SU-DHL-6 (cell line): ENCODE data around the gene SNX1.

Experiments
- H2AFZ ChIP-seq: fragments of 200-600 bp; sonication (generic); 2 replicates; pipeline ENCODE4 v1.6.1; 2014; ENCODE audit warnings: low read depth, mild to moderate bottlenecking, moderate library complexity, mixed read lengths, antibody characterized with exemption, low read length; ENCODE audit not compliant: severe bottlenecking
- H3F3A ChIP-seq: fragments of 200-600 bp; shearing (Covaris generic); 2 replicates; pipeline ENCODE4 v1.6.0; 2016; ENCODE audit warnings: antibody characterized with exemption, mild to moderate bottlenecking; ENCODE audit not compliant: insufficient read depth
- H3K27ac ChIP-seq: fragments of 200-600 bp; sonication (generic); 2 replicates; pipeline ENCODE4 v1.5.1; 2016; ENCODE audit warnings: low read depth, mild to moderate bottlenecking, low read length, moderate library complexity, mixed read lengths
- H3K27me3 ChIP-seq: fragments of 200-600 bp; sonication (generic), shearing (Covaris generic); 2 replicates; pipeline ENCODE4 v1.6.0; 2014; ENCODE audit warnings: mild to moderate bottlenecking, low read length
- H3K36me3 ChIP-seq: fragments of 200-600 bp; sonication (generic); 2 replicates; pipeline ENCODE4 v1.6.1; 2014; ENCODE audit warnings: mild to moderate bottlenecking, low read length, mixed read lengths
- H3K4me2 ChIP-seq: fragments of 300-600, 200-600 bp; shearing (Covaris generic), sonication (generic); 2 replicates; pipeline ENCODE4 v1.6.0; 2014; ENCODE audit warnings: low read length, low read depth, mild to moderate bottlenecking; ENCODE audit not compliant: poor library complexity, severe bottlenecking
- H3K4me3 ChIP-seq: fragments of 200-600 bp; sonication (generic); 2 replicates; pipeline ENCODE4 v1.5.1; 2014; ENCODE audit warnings: antibody characterized with exemption, low read length, mild to moderate bottlenecking, mixed read lengths; ENCODE audit not compliant: insufficient read depth, poor library complexity, severe bottlenecking
- H3K79me2 ChIP-seq: fragments of 200-600 bp; sonication (generic); 2 replicates; pipeline ENCODE4 v1.6.1; 2014; ENCODE audit warnings: mild to moderate bottlenecking, low read length, moderate library complexity; ENCODE audit not compliant: insufficient read depth
- H3K9ac ChIP-seq: fragments of 200-600 bp; sonication (generic); 2 replicates; pipeline ENCODE4 v1.7.0; 2014; ENCODE audit warnings: mild to moderate bottlenecking, low read length
- H3K9me2 ChIP-seq: fragments of 200-600 bp; sonication (generic); replicated peaks from 2 replicates; pipeline ENCODE4 v1.6.1; 2014; ENCODE audit warnings: low read length; ENCODE audit not compliant: insufficient read depth
- H3K9me3 ChIP-seq: fragments of 200-600 bp; sonication (generic); 2 replicates; pipeline ENCODE4 v1.6.1; 2014; ENCODE audit warnings: low read length, mixed read lengths; ENCODE audit not compliant: insufficient read depth
- H4K20me1 ChIP-seq: fragments of 200-600 bp; sonication (generic); 2 replicates; pipeline ENCODE4 v1.6.1; 2014; ENCODE audit warnings: low read depth, mild to moderate bottlenecking, antibody characterized with exemption, low read length, moderate library complexity, mixed read lengths
- EZH2phosphoT487 ChIP-seq: fragments of 200-600 bp; sonication (generic), shearing (Covaris generic); conservative IDR thresholded peaks from 2 replicates; pipeline ENCODE4 v1.6.1; 2018; ENCODE audit warnings: mild to moderate bottlenecking, antibody characterized with exemption, low read length, moderate library complexity, mixed read lengths
- TF ChIP-seq, protein P1 (sequence below): fragments of 200-600 bp; sonication (generic); IDR thresholded peaks from one replicate; pipeline ENCODE4 v1.5.1; 2017; ENCODE audit warnings: antibody characterized with exemption, mild to moderate bottlenecking, low read length, moderate library complexity; ENCODE audit not compliant: insufficient read depth, poor library complexity, severe bottlenecking

The SNX1 gene

DNA sequence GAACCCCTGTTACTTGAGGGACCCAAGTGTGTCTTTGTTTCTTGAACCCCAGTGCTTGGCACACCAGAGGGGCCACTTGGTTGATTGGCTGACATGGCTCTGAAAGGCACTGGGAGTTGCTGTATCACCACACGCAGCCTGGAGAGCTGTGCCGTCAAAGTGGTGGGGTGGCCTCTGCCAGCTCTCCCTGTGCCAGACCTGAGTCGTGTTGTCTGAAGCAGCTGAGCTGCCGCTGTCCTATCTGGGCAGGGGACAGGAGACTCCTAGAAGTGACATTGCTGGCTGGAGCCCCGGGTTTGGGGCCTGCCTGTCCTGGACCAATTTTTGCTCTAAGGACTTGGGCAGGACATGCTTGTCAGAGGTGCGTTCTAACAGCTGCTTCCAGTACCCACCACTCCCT lies 50.3 kb downstream of the SNX1 start:
- H3K79me2 ChIP-seq = no peaks in the 10 kb centered on the region
- H3K27me3 ChIP-seq = no peaks in the 10 kb centered on the region
- TF ChIP-seq EZH2phosphoT487 = no peak
- TF ChIP-seq, protein P1, sequence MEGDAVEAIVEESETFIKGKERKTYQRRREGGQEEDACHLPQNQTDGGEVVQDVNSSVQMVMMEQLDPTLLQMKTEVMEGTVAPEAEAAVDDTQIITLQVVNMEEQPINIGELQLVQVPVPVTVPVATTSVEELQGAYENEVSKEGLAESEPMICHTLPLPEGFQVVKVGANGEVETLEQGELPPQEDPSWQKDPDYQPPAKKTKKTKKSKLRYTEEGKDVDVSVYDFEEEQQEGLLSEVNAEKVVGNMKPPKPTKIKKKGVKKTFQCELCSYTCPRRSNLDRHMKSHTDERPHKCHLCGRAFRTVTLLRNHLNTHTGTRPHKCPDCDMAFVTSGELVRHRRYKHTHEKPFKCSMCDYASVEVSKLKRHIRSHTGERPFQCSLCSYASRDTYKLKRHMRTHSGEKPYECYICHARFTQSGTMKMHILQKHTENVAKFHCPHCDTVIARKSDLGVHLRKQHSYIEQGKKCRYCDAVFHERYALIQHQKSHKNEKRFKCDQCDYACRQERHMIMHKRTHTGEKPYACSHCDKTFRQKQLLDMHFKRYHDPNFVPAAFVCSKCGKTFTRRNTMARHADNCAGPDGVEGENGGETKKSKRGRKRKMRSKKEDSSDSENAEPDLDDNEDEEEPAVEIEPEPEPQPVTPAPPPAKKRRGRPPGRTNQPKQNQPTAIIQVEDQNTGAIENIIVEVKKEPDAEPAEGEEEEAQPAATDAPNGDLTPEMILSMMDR = no peak

DNA sequence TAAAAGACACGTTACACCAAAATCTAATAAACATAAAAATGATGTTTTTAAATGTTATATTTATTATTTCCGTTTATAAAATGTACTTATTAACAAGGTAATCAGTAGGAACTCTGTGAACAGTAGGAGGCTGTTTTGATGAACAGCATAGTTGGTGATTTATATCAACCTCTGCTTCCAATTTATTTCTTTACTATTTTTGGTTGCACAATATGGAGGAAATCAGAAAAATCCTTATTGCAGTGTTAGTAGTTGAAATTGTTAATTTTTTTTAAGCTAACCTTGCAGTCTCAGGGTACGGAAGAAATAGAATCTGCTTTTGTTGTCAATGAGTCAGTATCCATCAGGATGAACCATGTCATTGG lies 50.7 kb downstream of the SNX1 start:
- no peaks in the 10 kb centered on the region for H4K20me1 ChIP-seq
- TF ChIP-seq, protein P1 = no peak
- no peak for TF ChIP-seq EZH2phosphoT487
- H3K9me2 ChIP-seq = no peaks in the 10 kb centered on the region

More for the DNA sequence above, 50.3 kb downstream of the SNX1 start:
- Histone ChIP-seq H3K27ac (no peak overlapping the region), H3K9ac (no peak overlapping the region), H3K4me2 (no peak overlapping the region), H3K36me3 (no peaks in the 10 kb centered on the region; the same call in 1 of the 2 replicates), H3K9me3 (no peaks in the 10 kb centered on the region), H3F3A (0 out of 2 replicates have a peak, but pooled peaks cover 7% of the 10 kb centered on the region), H2AFZ (no peak overlapping the region), H3K4me3 (no peak overlapping the region), H3K9me2 (no peaks in the 10 kb centered on the region), H4K20me1 (no peaks in the 10 kb centered on the region)

DNA sequence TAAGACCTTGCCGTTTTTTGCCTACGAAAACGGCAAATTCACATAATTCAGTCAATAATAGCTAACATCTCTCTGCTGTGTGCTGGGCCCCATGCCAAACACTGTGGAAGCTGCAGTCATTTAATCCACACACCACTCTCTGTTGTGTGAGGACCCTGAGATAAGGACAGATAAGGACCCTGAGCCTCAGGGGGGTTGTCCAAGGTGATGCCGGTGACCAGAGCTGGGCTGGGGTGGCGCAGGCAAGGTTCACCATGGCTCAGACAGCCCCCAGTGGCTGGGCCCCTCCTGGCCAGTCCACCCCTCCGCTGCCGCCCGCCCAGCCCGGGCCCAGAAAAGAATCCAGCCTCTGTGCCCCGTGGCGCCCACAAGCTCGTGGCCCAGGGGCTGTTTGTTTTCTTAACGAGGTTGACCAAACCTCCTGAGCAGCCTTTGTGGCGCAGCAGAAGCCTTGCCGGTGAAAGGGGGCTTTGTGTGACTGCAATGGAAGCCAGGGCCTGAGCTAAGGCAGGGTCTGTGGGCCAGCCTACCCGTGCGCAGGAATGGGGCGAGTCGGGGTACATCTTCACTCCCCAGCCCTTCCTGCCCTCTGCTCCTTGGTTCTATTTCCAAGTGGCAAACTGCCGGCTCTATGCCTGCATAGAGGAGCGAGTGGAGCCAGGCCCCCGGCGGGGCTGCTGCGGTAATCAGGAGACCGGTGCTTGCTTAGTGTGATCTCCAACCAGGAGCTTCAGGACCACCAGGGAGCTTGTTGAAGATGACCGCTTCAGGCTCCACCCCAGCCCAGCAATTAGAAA lies 51.3 kb downstream of the SNX1 start:
- Histone ChIP-seq H3K4me3 (no peak overlapping the region), H3K9me3 (no peaks in the 10 kb centered on the region), H3K79me2 (no peaks in the 10 kb centered on the region), H2AFZ (no peak overlapping the region), H3K9ac (no peak overlapping the region), H3K4me2 (no peak overlapping the region), H3K27me3 (no peaks in the 10 kb centered on the region), H3K9me2 (no peaks in the 10 kb centered on the region), H3K36me3 (no peaks in the 10 kb centered on the region; the same call in 1 of the 2 replicates), H3F3A (0 out of 2 replicates have a peak, but pooled peaks cover 7% of the 10 kb centered on the region), H4K20me1 (no peaks in the 10 kb centered on the region), H3K27ac (no peak overlapping the region)
- TF ChIP-seq EZH2phosphoT487 = no peak
- TF ChIP-seq, protein P1 = no peak

More for the DNA sequence above, 50.7 kb downstream of the SNX1 start:
- 0 out of 2 replicates have a peak, but pooled peaks cover 7% of the 10 kb centered on the region for H3F3A ChIP-seq
- no peak overlapping the region for H3K4me3 ChIP-seq
- H3K36me3 ChIP-seq = no peaks in the 10 kb centered on the region; the same call in 1 of the 2 replicates
- H3K4me2 ChIP-seq = no peak overlapping the region
- H3K9ac ChIP-seq = no peak overlapping the region
- no peak overlapping the region for H3K27ac ChIP-seq
- H3K27me3 ChIP-seq = no peaks in the 10 kb centered on the region
- H3K79me2 ChIP-seq = no peaks in the 10 kb centered on the region
- no peak overlapping the region for H2AFZ ChIP-seq
- H3K9me3 ChIP-seq = no peaks in the 10 kb centered on the region
